ENCODE results near the gene SLC35B2.

The SLC35B2 gene

DNA sequence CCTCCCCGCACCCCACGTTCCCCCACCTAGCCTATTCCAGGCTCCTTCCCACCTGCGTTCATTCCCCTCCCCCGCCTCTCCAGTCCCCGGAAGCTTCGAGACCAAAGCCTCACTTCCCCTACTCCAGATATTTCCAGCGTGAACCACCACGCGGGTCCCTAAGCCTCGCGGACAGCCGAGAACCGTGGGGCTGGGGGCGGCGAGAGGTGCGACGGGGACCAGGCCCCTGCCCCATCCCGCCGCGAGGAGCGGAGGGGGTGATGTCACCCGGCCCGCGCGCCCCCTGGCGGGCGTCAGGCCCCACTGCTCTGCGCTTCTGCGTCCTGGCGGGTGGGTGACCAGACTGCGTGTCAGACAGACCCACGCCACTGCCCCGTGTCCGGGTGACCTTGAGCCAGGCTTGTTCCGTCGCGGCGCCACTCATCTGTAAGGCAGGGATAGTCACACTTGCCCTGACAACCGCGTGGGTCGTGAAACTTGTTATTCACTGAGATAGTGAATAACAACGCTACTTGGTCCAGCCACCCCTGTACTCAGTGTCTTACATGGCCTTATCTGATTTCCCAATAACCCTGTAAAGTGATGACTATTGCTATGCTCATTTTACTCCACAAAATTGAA, 19.4 kb downstream of the SLC35B2 start (continued):
- TF ChIP-seq, protein P1, sequence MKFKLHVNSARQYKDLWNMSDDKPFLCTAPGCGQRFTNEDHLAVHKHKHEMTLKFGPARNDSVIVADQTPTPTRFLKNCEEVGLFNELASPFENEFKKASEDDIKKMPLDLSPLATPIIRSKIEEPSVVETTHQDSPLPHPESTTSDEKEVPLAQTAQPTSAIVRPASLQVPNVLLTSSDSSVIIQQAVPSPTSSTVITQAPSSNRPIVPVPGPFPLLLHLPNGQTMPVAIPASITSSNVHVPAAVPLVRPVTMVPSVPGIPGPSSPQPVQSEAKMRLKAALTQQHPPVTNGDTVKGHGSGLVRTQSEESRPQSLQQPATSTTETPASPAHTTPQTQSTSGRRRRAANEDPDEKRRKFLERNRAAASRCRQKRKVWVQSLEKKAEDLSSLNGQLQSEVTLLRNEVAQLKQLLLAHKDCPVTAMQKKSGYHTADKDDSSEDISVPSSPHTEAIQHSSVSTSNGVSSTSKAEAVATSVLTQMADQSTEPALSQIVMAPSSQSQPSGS (tag by site-specific recombination; IDR thresholded peaks at IDR 0.05; ENCODE audit: low read depth): peak; percentile 95
- TF ChIP-seq, protein P2, sequence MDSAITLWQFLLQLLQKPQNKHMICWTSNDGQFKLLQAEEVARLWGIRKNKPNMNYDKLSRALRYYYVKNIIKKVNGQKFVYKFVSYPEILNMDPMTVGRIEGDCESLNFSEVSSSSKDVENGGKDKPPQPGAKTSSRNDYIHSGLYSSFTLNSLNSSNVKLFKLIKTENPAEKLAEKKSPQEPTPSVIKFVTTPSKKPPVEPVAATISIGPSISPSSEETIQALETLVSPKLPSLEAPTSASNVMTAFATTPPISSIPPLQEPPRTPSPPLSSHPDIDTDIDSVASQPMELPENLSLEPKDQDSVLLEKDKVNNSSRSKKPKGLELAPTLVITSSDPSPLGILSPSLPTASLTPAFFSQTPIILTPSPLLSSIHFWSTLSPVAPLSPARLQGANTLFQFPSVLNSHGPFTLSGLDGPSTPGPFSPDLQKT (IDR thresholded peaks at IDR 0.05; ENCODE audit: borderline replicate concordance, low read depth, low read length): no peak
- TF ChIP-seq KLF1 (tag by site-specific recombination; IDR thresholded peaks at IDR 0.05) (peak; percentile 67), ZNF19 (tag by site-specific recombination; IDR thresholded peaks at IDR 0.05; ENCODE audit: low read depth) (no peak), BCL11A (tag by site-specific recombination; IDR thresholded peaks at IDR 0.05; ENCODE audit: low read depth) (peak; percentile 73), ZNF416 (tag by site-specific recombination; IDR thresholded peaks at IDR 0.05) (no peak), ZNF341 (tag by site-specific recombination; IDR thresholded peaks at IDR 0.05; ENCODE audit: low read depth) (peak; percentile 63; the same call in 1 of the 2 replicates), SCRT2 (tag by site-specific recombination; IDR thresholded peaks at IDR 0.05) (no peak), FEZF1 (tag by site-specific recombination; IDR thresholded peaks at IDR 0.05) (no peak), SCRT1 (tag by site-specific recombination; IDR thresholded peaks at IDR 0.05; ENCODE audit: borderline replicate concordance) (no peak), ZNF155 (tag by site-specific recombination; IDR thresholded peaks at IDR 0.05) (no peak), ZNF10 (tag by site-specific recombination; IDR thresholded peaks at IDR 0.05) (no peak), SALL2 (tag by site-specific recombination; IDR thresholded peaks at IDR 0.05; ENCODE audit: borderline replicate concordance) (no peak), ZNF404 (tag by site-specific recombination; IDR thresholded peaks at IDR 0.05) (no peak), ZNF660 (tag by site-specific recombination; IDR thresholded peaks at IDR 0.05) (peak; percentile 70), ZBTB10 (tag by site-specific recombination; IDR thresholded peaks at IDR 0.05) (peak; percentile 87), ZNF585B (tag by site-specific recombination; IDR thresholded peaks at IDR 0.05) (no peak), ZBTB21 (tag by site-specific recombination; IDR thresholded peaks at IDR 0.05) (0 out of 2 replicates have a peak, but pooled peaks have one; percentile 55), ZNF830 (tag by site-specific recombination; IDR thresholded peaks at IDR 0.05; ENCODE audit: low read depth) (no peak), ZNF626 (tag by site-specific recombination; IDR thresholded peaks at IDR 0.05) (no peak), ZNF391 (tag by site-specific recombination; IDR thresholded peaks at IDR 0.05; ENCODE audit: borderline replicate concordance, low read depth) (0 out of 2 replicates have a peak, but pooled peaks have one; percentile 41)
- TF ChIP-seq, protein P3, sequence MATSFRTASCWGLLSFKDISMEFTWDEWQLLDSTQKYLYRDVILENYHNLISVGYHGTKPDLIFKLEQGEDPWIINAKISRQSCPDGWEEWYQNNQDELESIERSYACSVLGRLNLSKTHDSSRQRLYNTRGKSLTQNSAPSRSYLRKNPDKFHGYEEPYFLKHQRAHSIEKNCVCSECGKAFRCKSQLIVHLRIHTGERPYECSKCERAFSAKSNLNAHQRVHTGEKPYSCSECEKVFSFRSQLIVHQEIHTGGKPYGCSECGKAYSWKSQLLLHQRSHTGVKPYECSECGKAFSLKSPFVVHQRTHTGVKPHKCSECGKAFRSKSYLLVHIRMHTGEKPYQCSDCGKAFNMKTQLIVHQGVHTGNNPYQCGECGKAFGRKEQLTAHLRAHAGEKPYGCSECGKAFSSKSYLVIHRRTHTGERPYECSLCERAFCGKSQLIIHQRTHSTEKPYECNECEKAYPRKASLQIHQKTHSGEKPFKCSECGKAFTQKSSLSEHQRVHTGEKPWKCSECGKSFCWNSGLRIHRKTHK (tag by site-specific recombination; IDR thresholded peaks at IDR 0.05): no peak
- TF ChIP-seq, protein P4, sequence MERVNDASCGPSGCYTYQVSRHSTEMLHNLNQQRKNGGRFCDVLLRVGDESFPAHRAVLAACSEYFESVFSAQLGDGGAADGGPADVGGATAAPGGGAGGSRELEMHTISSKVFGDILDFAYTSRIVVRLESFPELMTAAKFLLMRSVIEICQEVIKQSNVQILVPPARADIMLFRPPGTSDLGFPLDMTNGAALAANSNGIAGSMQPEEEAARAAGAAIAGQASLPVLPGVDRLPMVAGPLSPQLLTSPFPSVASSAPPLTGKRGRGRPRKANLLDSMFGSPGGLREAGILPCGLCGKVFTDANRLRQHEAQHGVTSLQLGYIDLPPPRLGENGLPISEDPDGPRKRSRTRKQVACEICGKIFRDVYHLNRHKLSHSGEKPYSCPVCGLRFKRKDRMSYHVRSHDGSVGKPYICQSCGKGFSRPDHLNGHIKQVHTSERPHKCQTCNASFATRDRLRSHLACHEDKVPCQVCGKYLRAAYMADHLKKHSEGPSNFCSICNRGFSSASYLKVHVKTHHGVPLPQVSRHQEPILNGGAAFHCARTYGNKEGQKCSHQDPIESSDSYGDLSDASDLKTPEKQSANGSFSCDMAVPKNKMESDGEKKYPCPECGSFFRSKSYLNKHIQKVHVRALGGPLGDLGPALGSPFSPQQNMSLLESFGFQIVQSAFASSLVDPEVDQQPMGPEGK (tag by site-specific recombination; IDR thresholded peaks at IDR 0.05): peak; percentile 97
- TF ChIP-seq, protein P5, sequence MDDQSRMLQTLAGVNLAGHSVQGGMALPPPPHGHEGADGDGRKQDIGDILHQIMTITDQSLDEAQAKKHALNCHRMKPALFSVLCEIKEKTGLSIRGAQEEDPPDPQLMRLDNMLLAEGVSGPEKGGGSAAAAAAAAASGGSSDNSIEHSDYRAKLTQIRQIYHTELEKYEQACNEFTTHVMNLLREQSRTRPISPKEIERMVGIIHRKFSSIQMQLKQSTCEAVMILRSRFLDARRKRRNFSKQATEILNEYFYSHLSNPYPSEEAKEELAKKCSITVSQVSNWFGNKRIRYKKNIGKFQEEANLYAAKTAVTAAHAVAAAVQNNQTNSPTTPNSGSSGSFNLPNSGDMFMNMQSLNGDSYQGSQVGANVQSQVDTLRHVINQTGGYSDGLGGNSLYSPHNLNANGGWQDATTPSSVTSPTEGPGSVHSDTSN (CRISPR knock-in tag; IDR thresholded peaks at IDR 0.05): peak; percentile 49; the same call in 1 of the 2 replicates
- TF ChIP-seq, protein P6, sequence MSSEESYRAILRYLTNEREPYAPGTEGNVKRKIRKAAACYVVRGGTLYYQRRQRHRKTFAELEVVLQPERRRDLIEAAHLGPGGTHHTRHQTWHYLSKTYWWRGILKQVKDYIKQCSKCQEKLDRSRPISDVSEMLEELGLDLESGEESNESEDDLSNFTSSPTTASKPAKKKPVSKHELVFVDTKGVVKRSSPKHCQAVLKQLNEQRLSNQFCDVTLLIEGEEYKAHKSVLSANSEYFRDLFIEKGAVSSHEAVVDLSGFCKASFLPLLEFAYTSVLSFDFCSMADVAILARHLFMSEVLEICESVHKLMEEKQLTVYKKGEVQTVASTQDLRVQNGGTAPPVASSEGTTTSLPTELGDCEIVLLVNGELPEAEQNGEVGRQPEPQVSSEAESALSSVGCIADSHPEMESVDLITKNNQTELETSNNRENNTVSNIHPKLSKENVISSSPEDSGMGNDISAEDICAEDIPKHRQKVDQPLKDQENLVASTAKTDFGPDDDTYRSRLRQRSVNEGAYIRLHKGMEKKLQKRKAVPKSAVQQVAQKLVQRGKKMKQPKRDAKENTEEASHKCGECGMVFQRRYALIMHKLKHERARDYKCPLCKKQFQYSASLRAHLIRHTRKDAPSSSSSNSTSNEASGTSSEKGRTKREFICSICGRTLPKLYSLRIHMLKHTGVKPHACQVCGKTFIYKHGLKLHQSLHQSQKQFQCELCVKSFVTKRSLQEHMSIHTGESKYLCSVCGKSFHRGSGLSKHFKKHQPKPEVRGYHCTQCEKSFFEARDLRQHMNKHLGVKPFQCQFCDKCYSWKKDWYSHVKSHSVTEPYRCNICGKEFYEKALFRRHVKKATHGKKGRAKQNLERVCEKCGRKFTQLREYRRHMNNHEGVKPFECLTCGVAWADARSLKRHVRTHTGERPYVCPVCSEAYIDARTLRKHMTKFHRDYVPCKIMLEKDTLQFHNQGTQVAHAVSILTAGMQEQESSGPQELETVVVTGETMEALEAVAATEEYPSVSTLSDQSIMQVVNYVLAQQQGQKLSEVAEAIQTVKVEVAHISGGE (tag by site-specific recombination; conservative IDR thresholded peaks at IDR 0.05; ENCODE audit: low read depth): no peak

All from HEK293 (cell line).